Adrenal gland (tissue), 12 donors: Measurements from ENCODE around the gene GLP2R. TPM values are rescaled to one million over a fixed set of nuclear protein-coding genes. Genes with fewer than 3 reads are reported as not detected.

Experiments
- DNase-seq, 7 donors: peaks; one replicate each; pipeline ENCODE4 v3.0.0-alpha.2; 2019 to 2020
- H3K27ac ChIP-seq, 5 donors: fragments of 200-600 bp; sonication (generic) in 4 of 5; 1 replicate in 3 of 5; 2 replicates in 2 of 5; pipeline versions ENCODE4 v1.5.1 to v1.8.0; 2016 to 2020; ENCODE audit warnings: mild to moderate bottlenecking in 1 of 5
- H3K27me3 ChIP-seq: fragments of 200-600 bp; 2 replicates; pipeline ENCODE4 v1.8.0; 2021
- H3K36me3 ChIP-seq, 2 donors: fragments of 200-600 bp; replicated peaks in 1 of 2; 1 replicate in 1 of 2; 2 replicates in 1 of 2; pipeline versions ENCODE4 v1.5.1 to v1.8.0; 2018 to 2022
- H3K4me1 ChIP-seq, 2 donors: fragments of 200-600 bp; replicated peaks in 1 of 2; 1 replicate in 1 of 2; 2 replicates in 1 of 2; pipeline versions ENCODE4 v1.5.1 to v1.8.0; 2018 to 2021
- H3K4me3 ChIP-seq, 4 donors: fragments of 200-600 bp; sonication (generic) in 3 of 4; one replicate each; pipeline ENCODE4 v1.5.1; 2016 to 2018
- H3K9me3 ChIP-seq, 3 donors: fragments of 200-600 bp; sonication (generic) in 1 of 3; replicated peaks in 1 of 3; 1 replicate in 2 of 3; 2 replicates in 1 of 3; pipeline versions ENCODE4 v1.5.1 to v1.8.0; 2016 to 2021
- CTCF ChIP-seq, 6 experiments: fragments of 450-650 bp in 4 of 6; fragments of 200-600 bp in 2 of 6; sonication (generic) in 1 of 6; IDR thresholded peaks; 1 replicate in 5 of 6; 2 replicates in 1 of 6; pipeline versions ENCODE4 v1.5.1 to v1.8.0; 2016 to 2021; ENCODE audit warnings: antibody characterized with exemption in 6 of 6, mild to moderate bottlenecking in 2 of 6, moderate library complexity in 1 of 6
- POLR2A ChIP-seq, 2 donors: fragments of 450-650 bp; IDR thresholded peaks; one replicate each; pipeline ENCODE4 v1.6.1; 2017; ENCODE audit warnings: antibody characterized with exemption in 2 of 2, mild to moderate bottlenecking in 2 of 2, moderate library complexity in 1 of 2
- WGBS, 4 donors: extraction: QIAGEN DNeasy Blood & Tissue Kit in 2 of 4; methylation state at CpG; one replicate each; pipeline versions ENCODE4 v1.1.5 to v1.1.7; 2013 to 2017; 5-methylcytosine and 5-hydroxymethylcytosine counted together
- intact Hi-C, 2 donors: fragments of 100-400 bp; cut with DNase I; formaldehyde crosslinking; loops; one replicate each; pipeline versions ENCODE4 v1.14.1 to v1.15.0; 2022 to 2023
- polyA plus RNA-seq, 3 donors: library from polyadenylated mRNA; stranded (reverse); fragments of 200-250 nt in 2 of 3; fragments of 350-450 nt in 1 of 3; fragmentation: Illumina TruSeq in 1 of 3; extraction: RNeasy Lipid Tissue Mini Kit (QIAGEN cat#74804) in 1 of 3; gene quantifications; one replicate each; pipeline ENCODE4 v1.2.3, GENCODE V29; 2013 to 2014
- total RNA-seq, 9 donors: library from RNA; depleted of rRNA in 4 of 9; stranded (reverse); fragments of >200 nt in 4 of 9; fragments of 120-200 nt in 1 of 9; fragmentation: NEBNext Ultra II Directional in 1 of 9; extraction: Animal tissue kit (Norgen Biotek cat#: 25700) in 1 of 9; gene quantifications; one replicate each; pipeline versions ENCODE4 v1.1.0 to v1.2.4, GENCODE V29; 2013 to 2023
- donor health status: healthy with polysubstance abuse.
- donor health status: Bipolar disorder and iron deficiency.
- donor health status: DM: yes; HTN: yes; CAD: no.
- donor health status: DM: no; HTN: no; CAD: no.
- donor health status: DM: no; HTN: no; CAD: no.
- donor health status: DM: yes; HTN: yes; CAD: no.

The GLP2R gene
- total and polyA plus RNA-seq, 12 donors: 0.07 to 1.2 (median 0.35) TPM; not detected in 1

GRCh38 chr17:9940841-9941240 is 115.1 kb downstream of the GLP2R start:
- intact Hi-C loops: no loop called here
- no peaks in the 10 kb centered on the region for H3K36me3 ChIP-seq
- no peaks in the 10 kb centered on the region for H3K9me3 ChIP-seq
- H3K4me1 ChIP-seq: no peaks in the 10 kb centered on the region
- H3K27me3 ChIP-seq: no peaks in the 10 kb centered on the region
- WGBS, 4 donors: 78 to 85% (median 79%) methylated on average over 5 to 9 of the region's 9 CpGs
- TF ChIP-seq POLR2A (IDR thresholded peaks at IDR 0.05) (no peak), CTCF (IDR thresholded peaks at IDR 0.05) (no peak)
- no peak overlapping the region for H3K27ac ChIP-seq
- no peak for DNase-seq
- H3K4me3 ChIP-seq: no peak overlapping the region

GRCh38 chr17:9941305-9941704 is 115.6 kb downstream of the GLP2R start:
- DNase-seq: no peak
- Histone ChIP-seq H3K27me3 (no peaks in the 10 kb centered on the region), H3K4me1 (no peaks in the 10 kb centered on the region), H3K4me3 (no peak overlapping the region), H3K27ac (no peak overlapping the region), H3K36me3 (no peaks in the 10 kb centered on the region), H3K9me3 (no peaks in the 10 kb centered on the region)
- intact Hi-C loops: no loop called here
- 82 to 87% (median 84%) methylated on average over 13 of the region's 13 CpGs for WGBS, 4 donors
- TF ChIP-seq POLR2A (IDR thresholded peaks at IDR 0.05): no peak

Other genes with a start within 250 kb of the GLP2R start
- under 1 TPM in 6 of 9 donors, not detected in 3; 0.42 to 0.90 (median 0.66) TPM for gene CFAP52, start 249.3 kb upstream of the GLP2R start, total RNA-seq
- gene CFAP52, start 249.3 kb upstream of the GLP2R start, polyA plus RNA-seq: under 1 TPM; 0.10 to 0.99 (median 0.48) TPM
- 1 to 10 TPM in 1 of 9 donors, under 1 TPM in 6, not detected in 2; 0.11 to 1.2 (median 0.52) TPM for gene USP43, start 180.4 kb upstream of the GLP2R start, total RNA-seq
- 1 to 10 TPM in 1 of 3 donors, under 1 TPM in 2; 0.11 to 1.1 (median 0.97) TPM for gene USP43, start 180.4 kb upstream of the GLP2R start, polyA plus RNA-seq
- gene DHRS7C, start 34.3 kb upstream of the GLP2R start, total RNA-seq: not detected
- gene DHRS7C, start 34.3 kb upstream of the GLP2R start, polyA plus RNA-seq: not detected
- gene GSG1L2, start 3.8 kb upstream of the GLP2R start, total RNA-seq: not detected
- not detected for gene GSG1L2, start 3.8 kb upstream of the GLP2R start, polyA plus RNA-seq
- gene RCVRN, start 79.3 kb downstream of the GLP2R start, total RNA-seq: under 1 TPM in 2 of 9 donors, not detected in 7; 0.14 to 0.91 TPM
- gene RCVRN, start 79.3 kb downstream of the GLP2R start, polyA plus RNA-seq: under 1 TPM in 2 of 3 donors, not detected in 1; 0.13 to 0.80 TPM